IMR-90 (cell line): ENCODE data around the gene VCP. TPM values are rescaled to one million over a fixed set of nuclear protein-coding genes. Genes with fewer than 3 reads are reported as not detected.

Source experiments
- ATAC-seq: fragments of 200-7000 bp; cut with Tn5 transposase; 2 replicates; pipeline ENCODE4 v1.9.1; 2020; ENCODE audit warnings: low read depth, mild to moderate bottlenecking, moderate library complexity
- BruUV-seq: library from RNA; stranded (reverse); fragments of 400-500 nt; replicated peaks from 2 replicates; lab custom pipeline; 2021; lab: Mats Ljungman, UMichigan
- CTCF ChIA-PET: fragments of 300-600 bp; formaldehyde crosslinking; extraction: SDS; loops from one replicate; lab custom pipeline; 2021; ENCODE audit warnings: antibody characterized with exemption; lab: Yijun Ruan, JAX
- POLR2A ChIA-PET: fragments of 300-600 bp; sonication (Branson Sonifier 250); formaldehyde crosslinking; loops from one replicate; lab custom pipeline; 2022; ENCODE audit warnings: antibody characterized with exemption; ENCODE audit not compliant: unreplicated experiment; lab: Charles Lee
- DNase-seq: peaks from one replicate; pipeline ENCODE4 v3.0.0; 2013
- H2AFZ ChIP-seq: replicated peaks from 2 replicates; pipeline ENCODE3; 2013; ENCODE audit warnings: low read length, mild to moderate bottlenecking; ENCODE audit not compliant: poor library complexity
- H2AK5ac ChIP-seq: 2 replicates; pipeline ENCODE4 v1.6.1; 2013; ENCODE audit warnings: low read depth, low read length, inconsistent platforms
- H2AK9ac ChIP-seq: replicated peaks from 2 replicates; pipeline ENCODE3; 2013; ENCODE audit warnings: mild to moderate bottlenecking, low read depth, low read length, moderate library complexity; ENCODE audit not compliant: poor library complexity
- H2BK120ac ChIP-seq: 2 replicates; pipeline ENCODE4 v1.6.1; 2013; ENCODE audit warnings: low read depth, low read length, inconsistent platforms
- H2BK15ac ChIP-seq: 3 replicates; pipeline ENCODE4 v1.6.1; 2013; ENCODE audit warnings: low read depth, low read length, inconsistent platforms
- H2BK20ac ChIP-seq: 2 replicates; pipeline ENCODE4 v1.6.1; 2013; ENCODE audit warnings: low read depth, mild to moderate bottlenecking, inconsistent platforms, low read length, moderate library complexity
- H2BK5ac ChIP-seq: 2 replicates; pipeline ENCODE4 v1.6.1; 2013; ENCODE audit warnings: mild to moderate bottlenecking, low read depth, low read length, inconsistent platforms; ENCODE audit not compliant: poor library complexity, severe bottlenecking
- H3K14ac ChIP-seq: replicated peaks from 2 replicates; pipeline ENCODE4 v1.6.1; 2013; ENCODE audit warnings: low read depth, low read length, inconsistent platforms
- H3K18ac ChIP-seq: 2 replicates; pipeline ENCODE4 v1.6.1; 2013; ENCODE audit warnings: low read depth, low read length, control low read depth
- H3K23ac ChIP-seq: 2 replicates; pipeline ENCODE4 v1.6.1; 2013; ENCODE audit warnings: low read depth, low read length, inconsistent platforms
- H3K27ac ChIP-seq: 2 replicates; pipeline ENCODE4 v1.5.1; 2013; ENCODE audit warnings: mild to moderate bottlenecking, control low read depth, low read length; ENCODE audit not compliant: insufficient read depth
- H3K27me3 ChIP-seq: 2 replicates; pipeline ENCODE4 v1.6.1; 2013; ENCODE audit warnings: low read length; ENCODE audit not compliant: control insufficient read depth, insufficient read depth
- H3K36me3 ChIP-seq: 2 replicates; pipeline ENCODE4 v1.6.1; 2013; ENCODE audit warnings: low read length, mixed read lengths; ENCODE audit not compliant: control insufficient read depth, insufficient read depth
- H3K4ac ChIP-seq: 2 replicates; pipeline ENCODE4 v1.6.1; 2013; ENCODE audit warnings: low read depth, low read length, inconsistent platforms
- H3K4me1 ChIP-seq: 2 replicates; pipeline ENCODE4 v1.6.1; 2013; ENCODE audit warnings: low read length, mixed read lengths; ENCODE audit not compliant: control insufficient read depth, insufficient read depth
- H3K4me2 ChIP-seq: 2 replicates; pipeline ENCODE4 v1.6.1; 2013; ENCODE audit warnings: low read depth, mild to moderate bottlenecking, control low read depth, low read length, moderate library complexity
- H3K4me3 ChIP-seq: 2 replicates; pipeline ENCODE4 v1.5.1; 2013; ENCODE audit warnings: low read depth, mild to moderate bottlenecking, control low read depth, low read length, moderate library complexity; ENCODE audit not compliant: insufficient read depth
- H3K56ac ChIP-seq: 2 replicates; pipeline ENCODE4 v1.6.1; 2013; ENCODE audit warnings: low read length, inconsistent platforms; ENCODE audit not compliant: insufficient read depth; ENCODE audit errors: extremely low read depth
- H3K79me1 ChIP-seq, 2 experiments: 2 replicates each; pipeline ENCODE4 v1.6.1; 2013; ENCODE audit warnings: low read length in 2 of 2, inconsistent platforms in 1 of 2, low read depth in 1 of 2
- H3K9ac ChIP-seq: 2 replicates; pipeline ENCODE4 v1.6.1; 2013; ENCODE audit warnings: low read depth, low read length, control low read depth
- H3K9me1 ChIP-seq: 2 replicates; pipeline ENCODE4 v1.6.1; 2013; ENCODE audit warnings: low read length, inconsistent platforms; ENCODE audit not compliant: insufficient read depth
- H3K9me3 ChIP-seq: 2 replicates; pipeline ENCODE4 v1.6.1; 2013; ENCODE audit warnings: low read length; ENCODE audit not compliant: control insufficient read depth, insufficient read depth
- H4K20me1 ChIP-seq: 2 replicates; pipeline ENCODE4 v1.6.1; 2013; ENCODE audit warnings: low read length, inconsistent platforms; ENCODE audit not compliant: insufficient read depth
- H4K5ac ChIP-seq: 2 replicates; pipeline ENCODE4 v1.6.1; 2013; ENCODE audit warnings: mild to moderate bottlenecking, low read depth, low read length, control low read depth
- H4K8ac ChIP-seq, 2 experiments: 2 replicates each; pipeline ENCODE4 v1.6.1; 2013; ENCODE audit warnings: low read depth in 2 of 2, low read length in 2 of 2, control low read depth in 1 of 2, inconsistent platforms in 1 of 2
- H4K91ac ChIP-seq: 2 replicates; pipeline ENCODE4 v1.6.1; 2013; ENCODE audit warnings: low read depth, low read length, inconsistent platforms; ENCODE audit not compliant: insufficient read depth
- BHLHE40 ChIP-seq: fragments of 150-350 bp; IDR thresholded peaks from 2 replicates; pipeline ENCODE4 v1.6.1; 2016; ENCODE audit warnings: mild to moderate bottlenecking, low read depth, low read length
- CEBPB ChIP-seq: IDR thresholded peaks from 2 replicates; pipeline ENCODE4 v1.6.1; 2012; ENCODE audit warnings: low read depth, low read length, improper control_type of control experiment
- CTCF ChIP-seq: conservative IDR thresholded peaks from 2 replicates; pipeline ENCODE4 v1.5.1; 2012; ENCODE audit warnings: mild to moderate bottlenecking, low read depth, low read length, improper control_type of control experiment
- MAZ ChIP-seq: IDR thresholded peaks from 2 replicates; pipeline ENCODE4 v1.6.1; 2012; ENCODE audit warnings: low read depth, mild to moderate bottlenecking, low read length, improper control_type of control experiment, moderate library complexity, borderline replicate concordance
- MXI1 ChIP-seq: IDR thresholded peaks from 2 replicates; pipeline ENCODE4 v1.6.1; 2012; ENCODE audit warnings: low read depth, mild to moderate bottlenecking, low read length, moderate library complexity, borderline replicate concordance
- NFE2L2 ChIP-seq: fragments of 150-350 bp; IDR thresholded peaks from 2 replicates; pipeline ENCODE4 v1.6.1; 2016; ENCODE audit warnings: low read depth, mild to moderate bottlenecking, low read length
- POLR2A ChIP-seq: IDR thresholded peaks from 2 replicates; pipeline ENCODE4 v1.6.1; 2012; ENCODE audit warnings: mild to moderate bottlenecking, low read depth, low read length
- RAD21 ChIP-seq: IDR thresholded peaks from 2 replicates; pipeline ENCODE4 v1.6.1; 2012; ENCODE audit warnings: low read length, improper control_type of control experiment
- RCOR1 ChIP-seq: IDR thresholded peaks from 2 replicates; pipeline ENCODE4 v1.6.1; 2012; ENCODE audit warnings: mild to moderate bottlenecking, low read length, improper control_type of control experiment; ENCODE audit not compliant: insufficient replicate concordance
- RFX5 ChIP-seq: IDR thresholded peaks from 2 replicates; pipeline ENCODE4 v1.8.0; 2012; ENCODE audit warnings: low read depth, mild to moderate bottlenecking, low read length, moderate library complexity
- SMC3 ChIP-seq: fragments of 150-350 bp; IDR thresholded peaks from 2 replicates; pipeline ENCODE4 v1.6.1; 2016; ENCODE audit warnings: low read depth, mild to moderate bottlenecking, antibody characterized with exemption, low read length, moderate library complexity
- WGBS, 2 experiments: methylation state at CpG; one replicate each; pipeline versions ENCODE4 v1.1.5 to v1.1.7; 2013; ENCODE audit warnings: missing lambda C conversion rate in 2 of 2; ENCODE audit not compliant: insufficient read length in 1 of 2; ENCODE audit errors: extremely low coverage in 2 of 2; 5-methylcytosine and 5-hydroxymethylcytosine counted together
- dilution Hi-C: fragments of 300-500 bp; cut with HindIII; formaldehyde crosslinking; loops from one replicate; pipeline ENCODE4 v1.14.3; 2018; ENCODE audit warnings: low sequenced_read_pairs; ENCODE audit not compliant: unreplicated experiment
- in situ Hi-C: fragments of 300-500 bp; cut with MboI; formaldehyde crosslinking; loops from 3 replicates; pipeline ENCODE4 v1.14.3; 2019; ENCODE audit warnings: low sequenced_read_pairs, inconsistent platforms, mixed read lengths
- intact Hi-C: fragments of 100-400 bp; cut with micrococcal nuclease; formaldehyde crosslinking; loops from 2 replicates; pipeline ENCODE4 v1.10.0; 2022
- polyA plus RNA-seq, 3 experiments: library from polyadenylated mRNA; depleted of rRNA; stranded (reverse); fragments of >200 nt; gene quantifications; 2 replicates each; pipeline ENCODE4 v1.2.3, GENCODE V29; 2012; ENCODE audit warnings: low replicate concordance in 1 of 3
- total RNA-seq: library from RNA; depleted of rRNA; stranded (reverse); fragments of >200 nt; gene quantifications from 2 replicates; pipeline ENCODE4 v1.2.3, GENCODE V29; 2012

VCP gene
- total and polyA plus RNA-seq, 2 of the 4 experiments (the other 2 are of a cell fraction), result 292 to 516 TPM

GRCh38 chr9:35102465-35102768 lies 30.0 kb upstream of the VCP start (continued):
- TF ChIP-seq BHLHE40, result no peak
- no peak for TF ChIP-seq MXI1
- no peak for TF ChIP-seq RCOR1
- TF ChIP-seq MAZ, result no peak
- no peak for TF ChIP-seq RFX5
- TF ChIP-seq NFE2L2, result no peak
- TF ChIP-seq POLR2A, result no peak

- Histone ChIP-seq H3K56ac (no peak overlapping the region), H3K4me1 (peaks cover 5% of the 10 kb centered on the region; the same call in 1 of the 2 replicates), H4K91ac (no peak overlapping the region), H2AK5ac (no peak overlapping the region), H2AFZ (no peak overlapping the region), H3K9me1 (peaks cover 13% of the 10 kb centered on the region), H3K27me3 (no peaks in the 10 kb centered on the region), H3K18ac (no peak overlapping the region), H3K4me3 (no peak overlapping the region), H3K9ac (no peak overlapping the region), H2AK9ac (no peak overlapping the region), H3K36me3 (peaks cover 28% of the 10 kb centered on the region), H3K23ac (no peak overlapping the region; the same call in 1 of the 2 replicates), H2BK5ac (no peak overlapping the region), H2BK20ac (no peak overlapping the region), H4K20me1 (no peaks in the 10 kb centered on the region), H3K9me3 (no peaks in the 10 kb centered on the region), H4K8ac (no peak overlapping the region), H3K14ac (no peak overlapping the region), H4K5ac (no peak overlapping the region), H3K27ac (no peak overlapping the region), H3K4me2 (no peak overlapping the region), H3K79me1 (peaks cover 20 to 45% of the 10 kb centered on the region in 2 experiments), H3K4ac (no peak overlapping the region), H2BK15ac (no peak overlapping the region), H2BK120ac (no peak overlapping the region)
- CTCF ChIA-PET, result no interaction called here
- intact Hi-C loops, result loop anchor here (2.0 kb wide), 1 partner anchor 337 kb away; no protein-coding TSS in a partner anchor
- dilution Hi-C loops, result no loop called here
- ATAC-seq (no peak), DNase-seq (no peak)
- TF ChIP-seq BHLHE40 (no peak), CTCF (no peak), RFX5 (no peak), SMC3 (no peak), MXI1 (no peak), RAD21 (no peak), MAZ (no peak), CEBPB (no peak), NFE2L2 (no peak)
- 96% methylated on average over 3 of the region's 3 CpGs; no CpG with 5 or more reads in 1 of the 2 experiments for WGBS, 2 experiments
- BruUV-seq, result no TSS peak
- POLR2A ChIA-PET, result no interaction called here
- in situ Hi-C loops, result loop anchor here (5.0 kb wide), 1 partner anchor 200 kb away; a partner anchor contains a TSS
Measured at GRCh38 chr9:35097573-35097972, 25.1 kb upstream of the VCP start.
